HG03139 (cell line): ENCODE measurements around the gene PLAAT3.
A peak's percentile ranks its signal among the peaks of the same experiment; 100 is the strongest.
"Not testable (repeated sequence)": the region's sequence is repeated elsewhere in the genome, so short reads cannot be mapped to it uniquely, and the experiment has no call there.

Source experiments
- ATAC-seq: cut with Tn5 transposase; IDR thresholded peaks from one replicate; pipeline ENCODE4 v1.9.1; 2021; ENCODE audit not compliant: unreplicated experiment

The PLAAT3 gene

DNA sequence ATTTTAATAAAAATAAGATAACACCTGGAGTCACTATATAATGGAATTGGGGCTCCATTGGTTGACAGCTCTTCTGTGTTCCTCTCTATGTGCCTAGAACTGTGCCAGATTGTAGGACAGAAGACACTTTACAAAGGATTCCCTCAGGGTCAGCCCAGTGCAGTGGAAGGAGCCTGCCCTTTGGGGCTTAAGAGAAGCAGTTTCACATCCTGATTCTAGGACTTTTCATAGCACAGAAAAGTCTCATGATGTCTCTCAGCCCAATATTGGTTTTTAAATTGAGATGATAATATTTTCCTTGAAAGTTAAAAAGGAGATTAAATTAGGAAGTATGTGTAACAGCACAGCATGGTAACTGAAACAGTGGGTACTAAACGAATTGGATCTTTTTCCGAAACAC lies 70.5 kb downstream of the PLAAT3 start:
- ATAC-seq, result no peak

DNA sequence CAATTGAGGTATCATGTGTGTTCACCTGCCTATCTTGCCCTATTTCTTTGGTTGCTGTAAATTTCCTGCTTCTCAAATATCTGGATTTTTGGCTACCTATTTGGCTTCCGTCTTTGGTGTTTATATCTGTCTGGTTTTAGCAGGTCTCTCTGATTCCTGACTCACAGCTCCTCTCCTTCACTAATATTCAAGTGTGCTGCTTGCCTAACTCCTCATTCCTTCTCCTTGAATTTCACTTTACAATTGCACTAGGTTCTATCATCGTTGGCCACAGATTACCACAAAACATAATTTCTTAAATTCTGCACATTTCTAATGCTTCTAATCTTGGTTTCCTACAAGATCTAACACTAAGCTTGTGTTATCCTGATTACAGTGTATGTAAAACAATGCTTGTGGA lies 71.7 kb downstream of the PLAAT3 start:
- not testable (repeated sequence) for ATAC-seq

DNA sequence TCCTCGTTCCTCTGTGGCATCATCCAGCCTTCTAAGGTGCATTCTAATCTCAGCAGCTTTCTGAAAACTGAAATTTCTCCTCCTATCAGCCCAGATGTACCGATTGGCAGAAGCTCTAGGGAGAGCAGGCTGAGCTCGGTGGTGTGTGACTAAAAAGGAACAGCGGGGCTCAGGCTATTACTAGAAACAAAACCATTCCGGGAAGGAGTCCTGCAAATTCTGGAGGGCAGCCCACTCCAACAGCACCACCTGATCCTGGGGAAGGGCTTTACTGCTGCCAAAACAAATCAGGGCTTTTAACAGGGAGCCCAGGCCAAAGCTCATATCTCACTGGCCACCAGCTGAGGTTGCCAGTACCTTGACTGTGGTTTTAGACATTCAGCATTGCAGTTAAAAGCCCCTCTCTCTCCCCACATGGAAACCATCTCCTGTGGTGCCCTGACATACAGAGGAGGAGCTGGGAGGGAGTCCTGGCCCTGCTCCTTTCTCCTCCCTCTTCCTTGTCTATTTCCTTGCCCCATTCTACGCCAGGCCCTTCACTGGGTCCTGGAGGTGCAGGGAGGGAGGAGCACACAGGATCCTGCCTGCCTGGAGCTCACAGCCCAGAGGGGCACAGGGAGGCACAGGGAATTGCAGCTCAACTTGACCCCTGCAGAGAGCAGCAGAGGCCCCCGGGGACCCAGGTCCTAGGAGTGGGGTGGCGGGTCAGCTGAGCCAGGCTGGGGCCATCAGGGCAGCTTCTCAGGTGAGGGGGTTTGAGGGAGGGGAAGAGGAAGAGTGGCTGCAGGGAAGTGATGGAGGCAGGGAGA lies 76.7 kb downstream of the PLAAT3 start:
- no peak for ATAC-seq

DNA sequence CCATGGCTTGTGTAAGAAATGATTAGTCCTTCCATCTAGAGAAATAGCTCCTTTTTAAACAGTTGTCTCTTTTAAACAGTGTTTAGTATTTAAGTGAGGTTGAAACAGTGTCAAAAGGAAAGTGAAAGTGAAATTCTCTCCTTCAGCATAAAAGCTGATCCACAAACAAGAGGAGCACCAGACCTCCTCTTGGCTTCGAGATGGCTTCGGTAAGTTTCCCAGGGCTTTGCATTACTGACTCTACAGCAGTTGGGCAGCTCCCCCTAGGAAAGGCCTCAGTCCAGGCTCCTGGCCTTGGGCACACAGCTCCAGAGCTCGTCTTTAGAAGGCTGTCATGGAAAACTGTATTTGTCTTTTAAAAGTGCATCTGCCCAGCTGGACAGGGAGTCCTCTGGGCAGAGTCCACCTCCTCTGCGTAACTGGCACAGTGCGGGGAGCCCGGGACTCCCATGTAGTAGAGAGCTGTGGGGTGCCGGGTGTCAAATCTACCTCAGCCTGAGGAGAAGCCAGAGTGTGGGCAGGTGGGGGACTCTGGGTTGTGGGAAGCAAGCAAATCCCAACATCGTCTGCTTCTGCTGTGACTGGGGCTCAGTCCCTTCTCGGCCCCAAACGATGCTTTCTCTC lies 77.5 kb downstream of the PLAAT3 start, which contains the start of gene PLAAT4:
Gene PLAAT4, plus strand, starts transcription at position 140 of the 624 bp plus-strand sequence. Its CDS starts 61 bp downstream, at position 201.
- no peak for ATAC-seq

DNA sequence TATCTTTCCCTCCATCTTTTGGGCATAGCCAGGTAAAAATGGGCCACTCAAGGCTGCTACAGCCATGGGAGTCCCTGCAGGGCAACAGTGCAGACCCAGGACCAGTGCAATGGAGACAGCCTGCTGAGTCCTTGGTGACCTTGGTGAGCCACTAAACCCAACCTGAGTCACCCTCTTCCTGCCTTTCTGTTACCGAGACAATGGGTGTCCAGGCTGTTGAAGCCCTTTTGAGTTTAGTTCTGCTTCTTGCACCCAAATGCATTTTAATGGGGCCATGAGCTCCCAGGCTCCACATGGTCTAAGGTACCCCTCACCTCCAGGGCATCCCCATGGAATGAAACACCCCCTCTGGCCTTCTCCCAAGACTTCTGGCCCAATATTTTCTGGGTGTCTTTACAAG lies 78.5 kb downstream of the PLAAT3 start:
- no peak for ATAC-seq

DNA sequence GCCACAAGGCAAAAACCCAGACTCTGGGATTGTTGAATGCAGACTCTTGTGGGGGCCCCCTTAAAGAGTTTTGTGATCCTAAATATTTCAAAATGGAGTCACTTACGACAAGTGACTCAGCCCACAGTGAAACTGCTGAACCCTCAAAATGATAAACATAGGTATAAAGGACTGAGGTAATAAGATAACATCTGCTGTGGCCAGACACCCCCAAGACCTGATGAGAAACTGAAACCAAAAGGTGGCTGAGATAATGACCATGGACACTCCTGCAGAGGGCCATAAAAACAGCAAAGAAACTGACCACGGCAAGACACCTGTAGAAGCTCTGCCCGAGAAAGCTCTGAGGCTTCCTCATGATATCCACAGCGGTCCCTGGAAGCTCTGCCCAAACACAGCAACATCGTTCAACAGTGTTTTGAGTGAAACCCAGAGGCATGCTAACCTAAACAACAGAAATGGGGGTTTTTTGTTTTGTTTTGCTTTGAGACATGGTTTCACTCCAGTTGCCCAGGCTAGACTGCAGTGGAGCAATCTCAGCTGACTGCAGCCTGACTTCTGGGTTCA lies 79.3 kb downstream of the PLAAT3 start:
- no peak for ATAC-seq

DNA sequence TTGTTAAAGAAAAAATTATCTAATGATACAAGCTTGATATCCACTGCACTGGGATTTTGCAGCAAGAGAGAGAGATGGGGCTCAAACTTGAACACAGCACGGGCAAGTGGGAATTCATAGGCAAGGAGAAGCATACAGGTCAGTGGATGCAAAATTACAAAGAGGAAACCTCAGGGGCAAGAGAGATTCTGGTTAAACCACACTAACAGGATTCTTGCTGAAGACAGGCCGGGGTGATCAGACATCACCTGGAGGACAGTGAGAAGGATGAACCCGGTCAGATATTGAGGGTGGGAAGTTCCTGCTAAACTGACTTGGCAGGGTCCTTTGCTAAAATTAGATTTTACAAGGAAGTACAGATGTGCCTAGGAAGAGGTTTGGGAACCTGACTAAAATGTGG lies 80.2 kb downstream of the PLAAT3 start:
- ATAC-seq, result no peak

DNA sequence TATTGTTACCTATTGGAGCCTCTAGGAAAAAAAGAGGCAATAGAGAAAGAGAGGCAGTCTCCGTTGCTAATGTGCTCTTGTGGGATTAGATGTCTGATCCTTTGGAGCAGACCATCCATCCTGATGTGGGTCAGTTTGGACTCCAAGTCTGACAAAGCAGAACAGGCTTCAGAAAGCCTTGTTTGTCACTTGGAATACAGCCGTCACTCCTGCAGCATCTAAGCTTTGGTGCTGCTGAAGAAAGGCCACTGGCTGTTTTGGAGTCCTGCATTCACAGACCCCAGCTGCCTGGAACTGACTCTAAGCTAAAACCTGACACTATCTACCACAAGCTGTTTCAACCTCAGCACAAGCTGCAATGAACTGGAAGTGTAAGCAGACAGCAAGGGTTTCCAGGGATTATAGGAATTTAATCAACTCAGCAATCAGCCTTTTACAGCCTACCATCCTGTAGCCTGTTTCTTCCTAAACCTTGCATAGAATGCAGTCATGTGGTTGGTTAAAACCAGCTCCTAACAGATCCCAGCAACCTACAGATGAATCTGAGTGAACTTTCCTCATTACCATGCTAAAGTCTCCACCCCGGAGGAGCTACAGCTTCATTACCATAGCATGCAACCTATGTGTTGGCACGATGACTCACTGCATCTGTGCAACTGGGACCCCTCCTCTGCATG lies 81.3 kb downstream of the PLAAT3 start:
- ATAC-seq, result no peak

DNA sequence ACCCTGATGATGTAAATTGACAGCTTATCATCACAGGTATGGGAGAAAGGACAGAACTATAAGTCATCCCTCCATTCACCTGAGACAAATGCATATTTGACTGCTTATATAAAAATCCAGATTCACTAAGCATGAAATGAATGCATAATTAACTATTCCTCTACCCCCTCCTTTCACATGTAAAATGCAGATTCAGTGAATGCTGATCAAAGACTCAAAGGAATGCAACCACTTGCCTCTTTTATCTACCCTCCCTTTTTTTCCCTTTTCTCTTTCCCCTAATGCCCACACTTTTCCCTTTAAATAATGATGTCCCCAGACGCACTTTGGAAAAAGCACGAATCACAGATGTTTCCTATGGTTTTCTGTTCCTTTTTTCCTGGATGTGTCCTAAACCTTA lies 82.1 kb downstream of the PLAAT3 start:
- ATAC-seq, result no peak

DNA sequence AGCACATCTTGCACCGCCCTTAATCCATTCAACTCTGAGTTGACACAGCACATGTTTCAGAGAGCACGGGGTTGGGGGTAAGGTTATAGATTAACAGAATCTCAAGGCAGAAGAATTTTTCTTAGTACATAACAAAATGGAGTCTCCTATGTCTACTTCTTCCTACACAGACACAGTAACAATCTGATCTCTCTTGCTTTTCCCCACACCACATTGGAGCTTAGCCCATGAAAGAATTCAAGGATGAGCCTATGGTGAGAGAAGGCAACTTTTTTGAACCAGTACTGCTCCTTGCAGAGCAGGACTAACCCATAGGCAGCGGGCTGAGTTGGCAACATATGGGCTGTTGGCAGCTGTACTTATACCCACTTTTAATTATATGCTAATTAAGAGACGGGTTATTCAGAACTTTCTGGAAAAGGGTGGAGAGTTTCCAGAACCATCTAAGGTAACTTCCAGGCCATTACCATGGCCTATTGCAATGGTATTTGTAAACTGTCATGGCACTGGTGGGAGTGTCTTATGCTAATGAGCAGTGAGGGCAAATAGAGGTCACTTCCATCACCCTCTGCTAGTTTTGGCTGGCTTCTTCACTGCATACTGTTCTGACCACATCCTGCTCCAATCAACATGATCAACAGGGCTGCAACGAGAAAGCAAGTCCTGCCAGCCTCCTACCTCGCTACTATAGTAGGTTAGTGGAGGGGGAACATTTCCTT lies 83.0 kb downstream of the PLAAT3 start:
- peak; percentile 83 for ATAC-seq

DNA sequence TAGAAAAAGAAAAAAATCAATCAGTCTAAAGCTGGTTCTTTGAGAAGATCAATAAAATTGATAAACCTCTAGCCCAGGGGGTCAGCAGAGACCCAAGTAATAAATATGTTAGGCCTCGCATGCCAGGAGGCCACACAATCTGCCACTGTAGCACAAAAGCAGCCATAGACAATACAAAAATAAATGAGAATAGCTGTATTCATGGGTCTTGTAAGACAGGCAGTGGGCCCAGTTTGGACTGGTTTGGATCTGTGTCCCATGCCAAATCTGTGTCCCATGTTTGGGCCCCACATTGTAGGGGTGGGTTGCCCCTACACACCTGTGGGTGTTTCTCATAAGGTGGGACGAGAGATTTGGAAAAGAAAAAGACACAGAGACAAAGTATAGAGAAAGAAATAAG lies 84.2 kb downstream of the PLAAT3 start:
- ATAC-seq, result no peak

DNA sequence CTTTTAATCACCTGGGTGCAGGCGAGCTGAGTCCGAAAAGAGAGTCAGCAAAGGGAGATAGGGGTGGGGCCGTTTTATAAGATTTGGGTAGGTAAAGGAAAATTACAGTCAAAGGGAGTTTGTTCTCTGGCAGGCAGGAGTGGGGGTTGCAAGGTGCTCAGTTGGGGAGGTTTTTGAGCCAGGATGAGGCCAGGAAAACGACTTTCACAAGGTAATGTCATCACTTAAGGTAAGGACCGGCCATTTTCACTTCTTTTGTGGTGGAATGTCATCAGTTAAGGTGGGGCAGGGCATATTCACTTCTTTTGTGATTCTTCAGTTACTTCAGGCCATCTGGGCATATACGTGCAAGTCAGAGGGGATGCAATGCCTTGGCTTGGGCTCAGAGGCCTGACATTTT lies 84.9 kb downstream of the PLAAT3 start:
- ATAC-seq, result not testable (repeated sequence)

DNA sequence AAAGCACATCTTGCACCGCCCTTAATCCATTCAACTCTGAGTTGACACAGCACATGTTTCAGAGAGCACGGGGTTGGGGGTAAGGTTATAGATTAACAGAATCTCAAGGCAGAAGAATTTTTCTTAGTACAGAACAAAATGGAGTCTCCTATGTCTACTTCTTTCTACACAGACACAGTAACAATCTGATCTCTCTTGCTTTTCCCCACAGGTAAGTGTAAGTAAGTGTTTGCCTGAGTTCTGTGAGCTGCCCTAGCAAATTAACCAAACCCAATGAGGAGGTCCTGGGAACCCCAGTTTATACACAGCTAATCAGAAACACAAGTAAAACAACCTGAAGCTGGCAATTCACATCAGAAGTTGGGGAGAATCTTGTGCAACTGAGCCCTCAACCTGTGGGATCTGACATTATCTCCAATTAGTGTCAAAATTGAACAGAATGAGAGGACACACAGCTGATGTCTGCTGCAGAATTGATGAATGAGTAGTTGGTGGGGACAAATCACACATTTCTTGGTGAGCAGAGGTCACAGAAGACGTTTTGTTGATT lies 85.4 kb downstream of the PLAAT3 start:
- not testable (repeated sequence) for ATAC-seq

DNA sequence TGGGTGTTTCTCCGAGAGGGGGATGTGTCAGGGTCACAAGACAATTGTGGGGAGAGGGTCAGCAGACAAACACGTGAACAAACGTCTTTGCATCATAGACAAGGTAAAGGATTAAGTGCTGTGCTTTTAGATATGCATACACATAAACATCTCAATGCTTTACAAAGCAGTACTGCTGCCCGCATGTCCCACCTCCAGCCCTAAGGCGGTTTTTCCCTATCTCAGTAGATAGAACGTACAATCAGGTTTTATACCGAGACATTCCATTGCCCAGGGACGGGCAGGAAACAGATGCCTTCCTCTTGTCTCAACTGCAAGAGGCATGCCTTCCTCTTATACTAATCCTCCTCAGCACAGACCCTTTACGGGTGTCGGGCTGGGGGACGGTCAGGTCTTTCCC lies 86.1 kb downstream of the PLAAT3 start:
- ATAC-seq, result not testable (repeated sequence)

DNA sequence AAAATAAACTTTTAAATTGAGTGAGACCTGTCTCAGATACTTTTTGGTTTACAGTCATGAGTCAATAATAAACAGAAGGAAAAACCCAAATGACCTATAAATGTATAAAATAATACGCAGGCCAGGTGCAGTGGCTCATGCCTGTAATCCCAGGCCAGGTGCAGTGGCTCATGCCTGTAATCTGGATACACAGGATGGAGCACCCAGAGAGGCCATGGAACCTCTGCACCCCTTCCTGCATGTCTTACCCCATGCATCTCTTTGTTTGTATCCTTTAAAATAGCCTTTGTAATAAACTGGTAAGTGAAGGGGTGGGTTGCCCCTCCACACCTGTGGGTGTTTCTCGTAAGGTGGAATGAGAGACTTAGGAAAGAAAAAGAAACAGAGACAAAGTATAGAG lies 86.6 kb downstream of the PLAAT3 start:
- no peak for ATAC-seq
